GM11168 (cell line): ENCODE data around the gene GABRD.

Source experiments
- in situ Hi-C: fragments of 300-500 bp; cut with MboI; formaldehyde crosslinking; loops from one replicate; pipeline ENCODE4 v1.12.0; 2022; ENCODE audit warnings: low sequenced_read_pairs; ENCODE audit not compliant: unreplicated experiment

GABRD gene

GRCh38 chr1:2033165-2033564 lies 14.0 kb downstream of the GABRD start:
- in situ Hi-C loops, result no loop called here

- in situ Hi-C loops, result no loop called here
Measured at GRCh38 chr1:2036287-2036686, 17.1 kb downstream of the GABRD start.

GRCh38 chr1:2037314-2037979 lies 18.3 kb downstream of the GABRD start:
- in situ Hi-C loops, result no loop called here

- in situ Hi-C loops, result no loop called here
Measured at GRCh38 chr1:2038229-2038628, 19.1 kb downstream of the GABRD start.

GRCh38 chr1:2039251-2039650 lies 20.1 kb downstream of the GABRD start:
- in situ Hi-C loops, result no loop called here

- in situ Hi-C loops, result no loop called here
Measured at GRCh38 chr1:2041305-2041704, 22.2 kb downstream of the GABRD start.

GRCh38 chr1:2041887-2042286 lies 22.7 kb downstream of the GABRD start:
- in situ Hi-C loops, result no loop called here

- in situ Hi-C loops, result no loop called here
Measured at GRCh38 chr1:2042830-2043773, 24.0 kb downstream of the GABRD start.

GRCh38 chr1:2043886-2044285 lies 24.7 kb downstream of the GABRD start:
- in situ Hi-C loops, result no loop called here

- in situ Hi-C loops, result no loop called here
Measured at GRCh38 chr1:2044510-2045319, 25.6 kb downstream of the GABRD start.

GRCh38 chr1:2045468-2046173 lies 26.5 kb downstream of the GABRD start:
- in situ Hi-C loops, result no loop called here

GRCh38 chr1:2046174-2046917 lies 27.2 kb downstream of the GABRD start:
- in situ Hi-C loops, result no loop called here

- in situ Hi-C loops, result no loop called here
Measured at GRCh38 chr1:2046953-2047748, 28.0 kb downstream of the GABRD start.

GRCh38 chr1:2047749-2048729 lies 28.9 kb downstream of the GABRD start:
- in situ Hi-C loops, result no loop called here

- in situ Hi-C loops, result no loop called here
Measured at GRCh38 chr1:2049225-2049717, 30.1 kb downstream of the GABRD start.

GRCh38 chr1:2049718-2050431 lies 30.7 kb downstream of the GABRD start, which contains the start of gene PRKCZ:
PRKCZ (plus strand) TSS chr1:2050411; CDS start chr1:2050631, 220 bp downstream.
- in situ Hi-C loops, result no loop called here

GRCh38 chr1:2050461-2050792 lies 31.3 kb downstream of the GABRD start:
- in situ Hi-C loops, result no loop called here
